ENCODE data around the gene TSPO2. TPM values are rescaled to one million over a fixed set of nuclear protein-coding genes. Genes with fewer than 3 reads are reported as not detected.

The TSPO2 gene
- total and polyA plus RNA-seq, 2 donors (not counting 3 experiments of a cell fraction or from before 2014, with no cell fraction given) = not detected

DNA sequence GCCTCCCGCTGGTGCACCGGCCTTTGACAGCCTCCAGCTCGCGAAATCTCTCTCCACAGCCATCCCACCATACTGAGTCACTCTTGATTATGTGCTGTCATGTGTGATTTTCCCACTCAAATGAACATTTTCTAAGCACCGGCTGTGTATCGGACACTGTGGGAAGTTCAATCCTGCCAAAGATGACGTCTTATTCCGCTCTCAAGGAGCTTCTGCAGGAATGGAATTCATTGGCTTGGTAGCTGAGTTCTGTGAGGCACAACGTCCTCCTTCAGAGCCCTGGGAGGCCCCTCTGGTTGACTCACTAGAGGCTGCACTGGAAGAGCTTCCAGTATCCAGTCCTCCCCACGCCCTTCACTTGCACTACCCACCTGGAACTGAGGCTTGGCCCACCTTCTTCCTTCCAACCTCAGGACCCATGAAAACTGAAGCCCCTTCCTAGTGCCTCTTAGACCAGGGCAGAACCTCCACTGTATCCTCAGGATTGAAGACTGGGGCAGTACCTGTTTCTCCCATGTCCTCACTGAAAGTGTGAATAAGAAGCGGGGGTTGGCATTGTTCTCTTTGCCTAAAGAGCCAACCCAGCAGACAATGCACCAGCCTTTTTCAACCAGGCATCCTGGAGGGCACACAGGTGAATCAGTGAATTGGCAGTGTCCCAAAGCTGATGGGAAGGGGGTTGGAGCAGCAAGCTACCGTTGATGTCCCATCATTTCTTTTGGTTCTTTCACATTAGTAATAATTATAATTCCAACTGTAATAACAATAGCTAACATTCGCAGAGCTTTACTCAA, 5.0 kb upstream of the TSPO2 start:
- peaks cover 0 to 2% of the 10 kb centered on the region in 2 experiments for H3K27me3 ChIP-seq (ENCODE audit: control insufficient read depth in 2 of 2, insufficient read depth in 2 of 2, low read length in 2 of 2)
- no TSS peak for BruUV-seq (replicated peaks)
- H3K9me3 ChIP-seq (replicated peaks; ENCODE audit: control insufficient read depth, insufficient read depth, low read length) = no peaks in the 10 kb centered on the region
- H4K20me1 ChIP-seq (replicated peaks; ENCODE audit: control insufficient read depth, extremely low read depth, insufficient read depth, low read length) = no peaks in the 10 kb centered on the region
- no peak for FAIRE-seq
- no peak overlapping the region for H3K27ac ChIP-seq (ENCODE audit: insufficient read depth, low read depth, low read length)
- H3K4me3 ChIP-seq (replicated peaks in 1 of 3; ENCODE audit: insufficient read depth in 1 of 3, low read depth in 1 of 3, low read length in 3 of 3) = no peak overlapping the region
- no peak overlapping the region for H2AFZ ChIP-seq (ENCODE audit: low read depth, low read length)
- dilution Hi-C loops (cut with MboI; ENCODE audit: extremely low pct_ligation_motif_present, low sequenced_read_pairs) (no loop called here), intact Hi-C loops (cut with micrococcal nuclease) (no loop called here)
- POLR2A ChIA-PET = no interaction called here
- H3K9ac ChIP-seq (replicated peaks; ENCODE audit: extremely low read depth, insufficient read depth, low read length) = no peak overlapping the region
- H3K9me1 ChIP-seq (replicated peaks; ENCODE audit: control insufficient read depth, extremely low read depth, insufficient read depth, low read length) = no peaks in the 10 kb centered on the region
- DNase-seq (ENCODE audit: low read depth, low spot score) = no peak
- no peaks in the 10 kb centered on the region for H3K36me3 ChIP-seq (ENCODE audit: control insufficient read depth in 2 of 2, extremely low read depth in 1 of 2, insufficient read depth in 2 of 2, low read length in 2 of 2)
- H3K4me1 ChIP-seq (ENCODE audit: control insufficient read depth, extremely low read depth, insufficient read depth, low read length) = no peaks in the 10 kb centered on the region
- CTCF ChIA-PET = interaction anchor here (1.1 to 2.7 kb wide), 4 partner anchors 10 to 143 kb away, joined by 3 to 21 read pairs (median 5); no protein-coding TSS in a partner anchor
- TF ChIP-seq, protein P1, sequence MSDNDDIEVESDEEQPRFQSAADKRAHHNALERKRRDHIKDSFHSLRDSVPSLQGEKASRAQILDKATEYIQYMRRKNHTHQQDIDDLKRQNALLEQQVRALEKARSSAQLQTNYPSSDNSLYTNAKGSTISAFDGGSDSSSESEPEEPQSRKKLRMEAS (IDR thresholded peaks at IDR 0.05; ENCODE audit: insufficient read depth, insufficient read length) = no peak
- TF ChIP-seq JUN (IDR thresholded peaks at IDR 0.05; ENCODE audit: borderline replicate concordance, insufficient read depth, insufficient read length, low read depth) (no peak), POLR2AphosphoS5 (IDR thresholded peaks at IDR 0.05; ENCODE audit: insufficient read depth, low read depth, low read length) (no peak), MYC (IDR thresholded peaks at IDR 0.05; ENCODE audit: low read depth, low read length) (no peak), FOS (IDR thresholded peaks at IDR 0.05; ENCODE audit: borderline replicate concordance, insufficient read depth, low read length) (no peak), POLR2A (IDR thresholded peaks at IDR 0.05; ENCODE audit: low read depth, low read length) (no peak), EZH2 (IDR thresholded peaks at IDR 0.05; ENCODE audit: borderline replicate concordance, low read depth, low read length, severe bottlenecking) (no peak), GATA2 (IDR thresholded peaks at IDR 0.05; ENCODE audit: insufficient read depth, insufficient read length, low read depth, low read length) (no peak)
- TF ChIP-seq, protein P2, sequence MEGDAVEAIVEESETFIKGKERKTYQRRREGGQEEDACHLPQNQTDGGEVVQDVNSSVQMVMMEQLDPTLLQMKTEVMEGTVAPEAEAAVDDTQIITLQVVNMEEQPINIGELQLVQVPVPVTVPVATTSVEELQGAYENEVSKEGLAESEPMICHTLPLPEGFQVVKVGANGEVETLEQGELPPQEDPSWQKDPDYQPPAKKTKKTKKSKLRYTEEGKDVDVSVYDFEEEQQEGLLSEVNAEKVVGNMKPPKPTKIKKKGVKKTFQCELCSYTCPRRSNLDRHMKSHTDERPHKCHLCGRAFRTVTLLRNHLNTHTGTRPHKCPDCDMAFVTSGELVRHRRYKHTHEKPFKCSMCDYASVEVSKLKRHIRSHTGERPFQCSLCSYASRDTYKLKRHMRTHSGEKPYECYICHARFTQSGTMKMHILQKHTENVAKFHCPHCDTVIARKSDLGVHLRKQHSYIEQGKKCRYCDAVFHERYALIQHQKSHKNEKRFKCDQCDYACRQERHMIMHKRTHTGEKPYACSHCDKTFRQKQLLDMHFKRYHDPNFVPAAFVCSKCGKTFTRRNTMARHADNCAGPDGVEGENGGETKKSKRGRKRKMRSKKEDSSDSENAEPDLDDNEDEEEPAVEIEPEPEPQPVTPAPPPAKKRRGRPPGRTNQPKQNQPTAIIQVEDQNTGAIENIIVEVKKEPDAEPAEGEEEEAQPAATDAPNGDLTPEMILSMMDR (IDR thresholded peaks at IDR 0.05; ENCODE audit: extremely low read depth in 1 of 2, insufficient read depth in 1 of 2, low read depth in 1 of 2, low read length in 2 of 2) = no peak
- H3K4me2 ChIP-seq (ENCODE audit: insufficient read depth, low read length) = no peak overlapping the region
- no peaks in the 10 kb centered on the region for H3K79me2 ChIP-seq (ENCODE audit: control insufficient read depth, insufficient read depth, low read length)
